ENCODE measurements around the gene ATXN2L. TPM values are rescaled to one million over a fixed set of nuclear protein-coding genes. Genes with fewer than 3 reads are reported as not detected.

Gene ATXN2L
- total and polyA plus RNA-seq, 3 donors from 2014 or later, result 242 to 521 (median 345) TPM

DNA sequence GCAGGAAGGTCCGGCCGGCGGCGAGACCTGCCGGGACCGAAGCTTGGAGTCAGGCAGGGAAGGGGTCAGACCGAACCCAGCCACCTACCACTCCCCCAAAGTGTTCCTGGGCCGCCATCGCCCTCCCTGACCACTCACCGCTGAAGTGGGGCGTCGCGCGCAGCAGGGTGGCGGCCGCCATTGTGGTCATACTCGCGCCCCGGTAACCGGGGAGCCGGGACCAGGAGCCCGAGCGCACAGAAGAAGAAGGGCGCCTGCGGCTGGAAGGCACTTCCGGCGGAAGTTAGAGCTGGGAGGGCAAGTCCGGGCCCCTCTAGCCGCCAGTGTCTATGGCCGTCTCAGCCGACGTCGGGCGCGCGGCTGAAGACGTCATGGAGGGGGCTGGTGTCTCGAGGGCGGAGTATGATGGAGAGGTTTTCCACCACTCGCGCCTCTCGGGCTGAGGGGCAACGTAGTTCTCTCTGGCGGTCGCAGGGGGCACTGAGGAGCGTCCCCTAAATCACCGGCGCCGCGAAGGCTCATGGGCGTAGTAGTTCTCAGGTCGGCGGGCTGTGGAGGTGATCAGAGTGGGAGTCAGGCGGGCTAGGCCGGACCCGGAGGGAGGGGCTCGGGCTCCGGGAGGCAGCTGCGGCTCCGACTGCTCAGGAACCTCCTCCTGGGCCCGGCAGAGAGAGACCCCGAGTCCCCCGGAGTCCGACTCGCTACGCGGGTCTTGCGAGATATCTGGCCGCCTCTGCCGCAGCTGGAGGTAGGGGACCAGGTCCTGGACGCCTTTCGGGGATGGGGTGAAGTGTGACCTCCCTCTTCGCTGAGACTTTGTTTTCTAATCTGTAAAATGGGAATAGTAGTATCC is 23.5 kb downstream of the ATXN2L start, which contains the start of gene TUFM:
TUFM (minus strand) TSS at position 269 of the 853 bp plus-strand sequence; CDS start at position 190, 79 bp downstream.
- intact Hi-C loops (cut with DNase I; ENCODE audit: low total_unique reads), result no loop called here
- WGBS, 2 donors, result 0 to 1% methylated on average over 27 to 73 of the region's 73 CpGs
- DNase-seq, result peak; percentile 99

DNA sequence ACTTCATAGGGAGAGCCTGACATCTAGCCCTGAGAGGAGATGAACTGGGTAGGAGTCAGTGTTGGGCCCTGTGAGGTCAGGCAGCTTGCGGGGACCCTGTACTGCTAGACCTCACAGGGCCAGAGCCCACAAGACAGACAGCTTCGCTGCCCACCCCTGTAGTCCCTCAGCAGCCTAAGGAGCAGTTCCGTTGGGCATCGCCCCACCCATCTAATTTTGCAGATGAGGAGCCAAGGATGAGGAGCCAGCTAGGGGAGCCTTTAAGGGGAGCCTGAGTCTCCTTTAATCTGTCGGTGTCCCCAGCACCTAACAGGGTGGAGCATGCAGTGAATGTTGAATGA is 24.1 kb downstream of the ATXN2L start:
- TF ChIP-seq, protein P1, sequence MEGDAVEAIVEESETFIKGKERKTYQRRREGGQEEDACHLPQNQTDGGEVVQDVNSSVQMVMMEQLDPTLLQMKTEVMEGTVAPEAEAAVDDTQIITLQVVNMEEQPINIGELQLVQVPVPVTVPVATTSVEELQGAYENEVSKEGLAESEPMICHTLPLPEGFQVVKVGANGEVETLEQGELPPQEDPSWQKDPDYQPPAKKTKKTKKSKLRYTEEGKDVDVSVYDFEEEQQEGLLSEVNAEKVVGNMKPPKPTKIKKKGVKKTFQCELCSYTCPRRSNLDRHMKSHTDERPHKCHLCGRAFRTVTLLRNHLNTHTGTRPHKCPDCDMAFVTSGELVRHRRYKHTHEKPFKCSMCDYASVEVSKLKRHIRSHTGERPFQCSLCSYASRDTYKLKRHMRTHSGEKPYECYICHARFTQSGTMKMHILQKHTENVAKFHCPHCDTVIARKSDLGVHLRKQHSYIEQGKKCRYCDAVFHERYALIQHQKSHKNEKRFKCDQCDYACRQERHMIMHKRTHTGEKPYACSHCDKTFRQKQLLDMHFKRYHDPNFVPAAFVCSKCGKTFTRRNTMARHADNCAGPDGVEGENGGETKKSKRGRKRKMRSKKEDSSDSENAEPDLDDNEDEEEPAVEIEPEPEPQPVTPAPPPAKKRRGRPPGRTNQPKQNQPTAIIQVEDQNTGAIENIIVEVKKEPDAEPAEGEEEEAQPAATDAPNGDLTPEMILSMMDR (IDR thresholded peaks at IDR 0.05), result no peak
- TF ChIP-seq POLR2A (IDR thresholded peaks at IDR 0.05), result no peak
- 9 to 11% methylated on average over 4 to 5 of the region's 5 CpGs for WGBS, 2 donors
- intact Hi-C loops (cut with DNase I; ENCODE audit: low total_unique reads), result no loop called here
- H3K36me3 ChIP-seq (ENCODE audit: low read depth, missing control alignments), result no peaks in the 10 kb centered on the region
- peak overlapping the region; percentile 74 to 81 for H3K27ac ChIP-seq
- H3K4me3 ChIP-seq, result peak overlapping the region; percentile 80 to 90
- DNase-seq, result peak; percentile 25
- no peaks in the 10 kb centered on the region for H3K9me3 ChIP-seq
- H3K4me1 ChIP-seq, result peaks cover 13% of the 10 kb centered on the region
- no peaks in the 10 kb centered on the region for H3K27me3 ChIP-seq

More for the DNA sequence above, 23.5 kb downstream of the ATXN2L start, which contains the start of gene TUFM:
- TF ChIP-seq POLR2A (IDR thresholded peaks at IDR 0.05), result peak; percentile 27
- TF ChIP-seq, protein P1 (IDR thresholded peaks at IDR 0.05), result peak; percentile 48 to 74 (median 57)
- Histone ChIP-seq H3K27me3 (no peaks in the 10 kb centered on the region), H3K27ac (peak within 1 kb of the TSS; percentile 74 to 81), H3K4me3 (peak within 1 kb of the TSS; percentile 80 to 90), H3K9me3 (no peaks in the 10 kb centered on the region), H3K36me3 (ENCODE audit: low read depth, missing control alignments) (no peaks in the 10 kb centered on the region), H3K4me1 (peaks cover 13% of the 10 kb centered on the region)

DNA sequence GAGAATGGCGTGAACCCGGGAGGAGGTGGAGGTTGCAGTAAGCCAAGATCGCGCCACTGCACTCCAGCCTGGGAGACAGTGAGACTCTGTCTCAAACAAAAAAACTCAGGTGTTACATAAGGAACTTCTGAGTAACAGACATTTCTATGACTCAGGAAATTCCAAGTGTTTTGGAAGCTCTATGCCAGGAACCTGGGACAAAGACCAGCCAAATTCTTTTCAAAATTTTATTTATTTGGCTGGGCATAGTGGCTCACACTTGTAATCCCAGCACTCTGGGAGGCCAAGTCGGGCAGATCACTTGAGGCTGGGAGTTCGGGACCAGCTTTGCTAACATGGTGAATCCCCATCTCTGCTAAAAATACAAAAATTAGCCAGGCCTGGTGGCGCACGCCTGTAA is 35.6 kb downstream of the ATXN2L start:
- peaks cover 7% of the 10 kb centered on the region for H3K4me1 ChIP-seq
- no peaks in the 10 kb centered on the region for H3K36me3 ChIP-seq (ENCODE audit: low read depth, missing control alignments)
- H3K9me3 ChIP-seq, result no peaks in the 10 kb centered on the region
- no peak overlapping the region for H3K27ac ChIP-seq
- intact Hi-C loops (cut with DNase I; ENCODE audit: low total_unique reads), result no loop called here
- no peak for DNase-seq
- H3K27me3 ChIP-seq, result no peaks in the 10 kb centered on the region
- TF ChIP-seq, protein P1 (IDR thresholded peaks at IDR 0.05), result no peak
- no peak for TF ChIP-seq POLR2A (IDR thresholded peaks at IDR 0.05)
- H3K4me3 ChIP-seq, result no peak overlapping the region
- 88 to 93% methylated on average over 8 of the region's 8 CpGs for WGBS, 2 donors

DNA sequence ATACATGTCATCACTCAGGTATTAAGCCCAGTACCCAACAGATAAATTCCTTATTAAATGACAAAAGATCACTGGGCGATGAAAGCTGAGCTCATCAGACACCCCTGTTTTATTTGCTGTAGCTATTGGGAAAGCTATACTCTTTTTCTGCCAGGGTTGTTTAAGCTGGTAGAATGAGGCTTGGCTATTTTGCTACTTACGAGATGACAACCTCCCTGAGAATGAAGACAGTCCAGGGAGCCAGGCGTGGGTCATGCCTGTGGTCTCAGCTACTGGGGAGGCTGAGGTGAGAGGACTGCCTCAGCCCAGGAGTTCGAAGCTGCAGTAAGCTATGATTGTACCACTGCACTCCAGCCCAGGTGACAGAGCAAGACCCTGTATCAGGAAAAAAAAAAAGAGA is 36.5 kb downstream of the ATXN2L start:
- no peak overlapping the region for H3K27ac ChIP-seq

More for the DNA sequence above, 36.5 kb downstream of the ATXN2L start:
- peaks cover 7% of the 10 kb centered on the region for H3K4me1 ChIP-seq
- no peaks in the 10 kb centered on the region for H3K9me3 ChIP-seq
- no peak for DNase-seq
- WGBS, 2 donors, result 77 to 87% methylated on average over 4 of the region's 4 CpGs
- H3K27me3 ChIP-seq, result no peaks in the 10 kb centered on the region
- H3K36me3 ChIP-seq (ENCODE audit: low read depth, missing control alignments), result no peaks in the 10 kb centered on the region
- intact Hi-C loops (cut with DNase I; ENCODE audit: low total_unique reads), result no loop called here
- H3K4me3 ChIP-seq, result no peak overlapping the region
- TF ChIP-seq, protein P1 (IDR thresholded peaks at IDR 0.05), result no peak
- TF ChIP-seq POLR2A (IDR thresholded peaks at IDR 0.05), result no peak

All from testis (tissue), 3 donors.